HepG2 (cell line): Measurements from ENCODE around the gene CAPZA2. TPM values are rescaled to one million over a fixed set of nuclear protein-coding genes. Genes with fewer than 3 reads are reported as not detected.

Experiments
- NAIF1 ChIP-seq: sonication (generic); formaldehyde crosslinking; IDR thresholded peaks from 2 replicates; pipeline ENCODE4 v1.5.0; 2020; ENCODE audit warnings: mild to moderate bottlenecking, missing genetic modification reagents, borderline replicate concordance
- NKX3-1 ChIP-seq: sonication (generic); formaldehyde crosslinking; IDR thresholded peaks from 2 replicates; pipeline ENCODE4 v1.5.0; 2020; ENCODE audit warnings: missing genetic modification reagents
- RBM39 ChIP-seq: fragments of 200-400 bp; formaldehyde crosslinking; IDR thresholded peaks from one replicate; pipeline ENCODE4 v1.6.1; 2018; ENCODE audit warnings: antibody characterized with exemption, mild to moderate bottlenecking, low read depth, low read length; ENCODE audit not compliant: poor library complexity, severe bottlenecking
- REPIN1 ChIP-seq: sonication (generic); formaldehyde crosslinking; IDR thresholded peaks from 2 replicates; pipeline ENCODE4 v1.8.0; 2022; ENCODE audit warnings: missing genetic modification reagents, low read depth, mild to moderate bottlenecking, borderline replicate concordance
- SOX6 ChIP-seq, 2 experiments: fragments of 450-650 bp in 1 of 2; sonication (generic) in 1 of 2; formaldehyde crosslinking in 1 of 2; IDR thresholded peaks; 2 replicates each; pipeline versions ENCODE4 v1.4.0 to v1.6.1; 2017 to 2020; ENCODE audit warnings: antibody characterized with exemption in 1 of 2, mild to moderate bottlenecking in 1 of 2, missing genetic modification reagents in 1 of 2
- SP2 ChIP-seq: sonication (generic); formaldehyde crosslinking; IDR thresholded peaks from 2 replicates; pipeline ENCODE4 v1.5.1; 2020; ENCODE audit warnings: mild to moderate bottlenecking, missing genetic modification reagents
- ZIK1 ChIP-seq: sonication (generic); formaldehyde crosslinking; IDR thresholded peaks from 2 replicates; pipeline ENCODE4 v1.5.0; 2020; ENCODE audit warnings: mild to moderate bottlenecking, low read depth, missing genetic modification reagents, borderline replicate concordance
- polyA plus RNA-seq, 8 experiments: library from polyadenylated mRNA; depleted of rRNA in 3 of 8; stranded (reverse) in 7 of 8; unstranded in 1 of 8; fragments of >200 nt; fragmentation: Illumina TruSeq in 4 of 8; extraction: Trizol in 4 of 8; gene quantifications; 2 replicates each; pipeline versions ENCODE4 v1.2.1 to v1.2.3, GENCODE V29; 2011 to 2016; ENCODE audit warnings: low read depth in 4 of 8, missing spikeins in 1 of 8, mixed read lengths in 1 of 8; ENCODE audit not compliant: insufficient read depth in 1 of 8
- total RNA-seq, 5 experiments: library from RNA; depleted of rRNA; stranded (reverse); fragments of >200 nt; fragmentation: Illumina TruSeq; extraction: Trizol; gene quantifications; 2 replicates each; pipeline ENCODE4 v1.2.3, GENCODE V29; 2016; ENCODE audit warnings: low read depth in 1 of 5
- TF ChIP-seq, protein P1 (sequence below): IDR thresholded peaks from 2 replicates; pipeline ENCODE4 v1.6.1; 2012; ENCODE audit warnings: inconsistent platforms
- TF ChIP-seq, protein P2 (sequence below): IDR thresholded peaks from 2 replicates; pipeline ENCODE4 v1.4.0; 2020; ENCODE audit warnings: mild to moderate bottlenecking, missing genetic modification reagents
- TF ChIP-seq, protein P3 (sequence below): sonication (generic); formaldehyde crosslinking; conservative IDR thresholded peaks from 2 replicates; pipeline ENCODE4 v1.4.0; 2020; ENCODE audit warnings: mild to moderate bottlenecking, missing genetic modification reagents, moderate library complexity
- TF ChIP-seq, protein P4 (sequence below): sonication (generic); formaldehyde crosslinking; IDR thresholded peaks from 2 replicates; pipeline ENCODE4 v1.4.0; 2020; ENCODE audit warnings: mild to moderate bottlenecking, missing genetic modification reagents
- TF ChIP-seq, protein P5 (sequence below): sonication (generic); formaldehyde crosslinking; IDR thresholded peaks from 2 replicates; pipeline ENCODE4 v1.4.0; 2020; ENCODE audit warnings: missing genetic modification reagents, low read depth, mild to moderate bottlenecking, borderline replicate concordance
- TF ChIP-seq, protein P6 (sequence below): conservative IDR thresholded peaks from 2 replicates; pipeline ENCODE4 v1.6.1; 2018; ENCODE audit warnings: missing genetic modification reagents

Gene CAPZA2
- total and polyA plus RNA-seq, 2 of the 13 experiments (the other 11 are each of a cell fraction or from before 2014, with no cell fraction given) = 38.4 to 199 TPM

DNA sequence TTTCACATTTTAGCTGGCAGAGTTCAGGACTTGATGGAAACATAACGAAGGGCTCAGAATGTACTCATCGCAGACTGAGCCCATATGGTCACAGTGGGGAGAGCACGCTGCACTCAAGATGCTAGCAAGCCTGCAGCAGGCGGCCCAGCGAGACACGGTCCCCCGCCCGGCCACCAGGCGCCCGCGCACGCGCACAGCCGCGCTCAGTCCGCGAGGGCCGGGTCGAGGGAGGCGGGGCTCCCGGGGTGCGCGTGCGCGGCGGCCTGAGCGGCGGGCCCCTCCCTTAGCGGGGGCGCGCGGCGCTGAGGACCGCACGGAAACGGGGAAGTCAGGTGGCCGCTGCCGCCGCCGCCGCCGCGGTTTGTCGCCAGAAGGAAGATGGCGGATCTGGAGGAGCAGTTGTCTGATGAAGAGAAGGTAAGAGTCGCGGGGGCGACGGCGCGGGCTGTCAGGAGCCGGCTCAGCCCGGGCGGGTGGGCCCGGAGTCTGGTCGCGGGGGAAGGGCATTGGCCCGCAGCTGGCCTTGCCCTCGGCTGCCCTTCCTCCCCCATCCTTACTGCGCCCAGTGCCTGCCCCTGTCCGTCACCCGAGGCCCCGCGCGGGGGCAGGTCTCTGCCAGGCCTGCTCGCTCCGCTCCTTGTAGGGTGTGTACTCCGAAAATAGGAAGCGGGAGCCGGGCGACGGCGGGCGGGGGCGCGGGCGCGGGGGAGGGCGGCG, at the start of gene CAPZA2 (continued):
- TF ChIP-seq, protein P1, sequence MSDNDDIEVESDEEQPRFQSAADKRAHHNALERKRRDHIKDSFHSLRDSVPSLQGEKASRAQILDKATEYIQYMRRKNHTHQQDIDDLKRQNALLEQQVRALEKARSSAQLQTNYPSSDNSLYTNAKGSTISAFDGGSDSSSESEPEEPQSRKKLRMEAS = peak; percentile 86
- peak; percentile 62; the same call in 1 of the 2 replicates for TF ChIP-seq NKX3-1
- TF ChIP-seq, protein P2, sequence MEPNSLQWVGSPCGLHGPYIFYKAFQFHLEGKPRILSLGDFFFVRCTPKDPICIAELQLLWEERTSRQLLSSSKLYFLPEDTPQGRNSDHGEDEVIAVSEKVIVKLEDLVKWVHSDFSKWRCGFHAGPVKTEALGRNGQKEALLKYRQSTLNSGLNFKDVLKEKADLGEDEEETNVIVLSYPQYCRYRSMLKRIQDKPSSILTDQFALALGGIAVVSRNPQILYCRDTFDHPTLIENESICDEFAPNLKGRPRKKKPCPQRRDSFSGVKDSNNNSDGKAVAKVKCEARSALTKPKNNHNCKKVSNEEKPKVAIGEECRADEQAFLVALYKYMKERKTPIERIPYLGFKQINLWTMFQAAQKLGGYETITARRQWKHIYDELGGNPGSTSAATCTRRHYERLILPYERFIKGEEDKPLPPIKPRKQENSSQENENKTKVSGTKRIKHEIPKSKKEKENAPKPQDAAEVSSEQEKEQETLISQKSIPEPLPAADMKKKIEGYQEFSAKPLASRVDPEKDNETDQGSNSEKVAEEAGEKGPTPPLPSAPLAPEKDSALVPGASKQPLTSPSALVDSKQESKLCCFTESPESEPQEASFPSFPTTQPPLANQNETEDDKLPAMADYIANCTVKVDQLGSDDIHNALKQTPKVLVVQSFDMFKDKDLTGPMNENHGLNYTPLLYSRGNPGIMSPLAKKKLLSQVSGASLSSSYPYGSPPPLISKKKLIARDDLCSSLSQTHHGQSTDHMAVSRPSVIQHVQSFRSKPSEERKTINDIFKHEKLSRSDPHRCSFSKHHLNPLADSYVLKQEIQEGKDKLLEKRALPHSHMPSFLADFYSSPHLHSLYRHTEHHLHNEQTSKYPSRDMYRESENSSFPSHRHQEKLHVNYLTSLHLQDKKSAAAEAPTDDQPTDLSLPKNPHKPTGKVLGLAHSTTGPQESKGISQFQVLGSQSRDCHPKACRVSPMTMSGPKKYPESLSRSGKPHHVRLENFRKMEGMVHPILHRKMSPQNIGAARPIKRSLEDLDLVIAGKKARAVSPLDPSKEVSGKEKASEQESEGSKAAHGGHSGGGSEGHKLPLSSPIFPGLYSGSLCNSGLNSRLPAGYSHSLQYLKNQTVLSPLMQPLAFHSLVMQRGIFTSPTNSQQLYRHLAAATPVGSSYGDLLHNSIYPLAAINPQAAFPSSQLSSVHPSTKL (CRISPR knock-in tag) = peak; percentile 64
- TF ChIP-seq, protein P3, sequence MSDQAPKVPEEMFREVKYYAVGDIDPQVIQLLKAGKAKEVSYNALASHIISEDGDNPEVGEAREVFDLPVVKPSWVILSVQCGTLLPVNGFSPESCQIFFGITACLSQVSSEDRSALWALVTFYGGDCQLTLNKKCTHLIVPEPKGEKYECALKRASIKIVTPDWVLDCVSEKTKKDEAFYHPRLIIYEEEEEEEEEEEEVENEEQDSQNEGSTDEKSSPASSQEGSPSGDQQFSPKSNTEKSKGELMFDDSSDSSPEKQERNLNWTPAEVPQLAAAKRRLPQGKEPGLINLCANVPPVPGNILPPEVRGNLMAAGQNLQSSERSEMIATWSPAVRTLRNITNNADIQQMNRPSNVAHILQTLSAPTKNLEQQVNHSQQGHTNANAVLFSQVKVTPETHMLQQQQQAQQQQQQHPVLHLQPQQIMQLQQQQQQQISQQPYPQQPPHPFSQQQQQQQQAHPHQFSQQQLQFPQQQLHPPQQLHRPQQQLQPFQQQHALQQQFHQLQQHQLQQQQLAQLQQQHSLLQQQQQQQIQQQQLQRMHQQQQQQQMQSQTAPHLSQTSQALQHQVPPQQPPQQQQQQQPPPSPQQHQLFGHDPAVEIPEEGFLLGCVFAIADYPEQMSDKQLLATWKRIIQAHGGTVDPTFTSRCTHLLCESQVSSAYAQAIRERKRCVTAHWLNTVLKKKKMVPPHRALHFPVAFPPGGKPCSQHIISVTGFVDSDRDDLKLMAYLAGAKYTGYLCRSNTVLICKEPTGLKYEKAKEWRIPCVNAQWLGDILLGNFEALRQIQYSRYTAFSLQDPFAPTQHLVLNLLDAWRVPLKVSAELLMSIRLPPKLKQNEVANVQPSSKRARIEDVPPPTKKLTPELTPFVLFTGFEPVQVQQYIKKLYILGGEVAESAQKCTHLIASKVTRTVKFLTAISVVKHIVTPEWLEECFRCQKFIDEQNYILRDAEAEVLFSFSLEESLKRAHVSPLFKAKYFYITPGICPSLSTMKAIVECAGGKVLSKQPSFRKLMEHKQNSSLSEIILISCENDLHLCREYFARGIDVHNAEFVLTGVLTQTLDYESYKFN (CRISPR knock-in tag) = no peak; the same call in 1 of the 2 replicates
- TF ChIP-seq, protein P4, sequence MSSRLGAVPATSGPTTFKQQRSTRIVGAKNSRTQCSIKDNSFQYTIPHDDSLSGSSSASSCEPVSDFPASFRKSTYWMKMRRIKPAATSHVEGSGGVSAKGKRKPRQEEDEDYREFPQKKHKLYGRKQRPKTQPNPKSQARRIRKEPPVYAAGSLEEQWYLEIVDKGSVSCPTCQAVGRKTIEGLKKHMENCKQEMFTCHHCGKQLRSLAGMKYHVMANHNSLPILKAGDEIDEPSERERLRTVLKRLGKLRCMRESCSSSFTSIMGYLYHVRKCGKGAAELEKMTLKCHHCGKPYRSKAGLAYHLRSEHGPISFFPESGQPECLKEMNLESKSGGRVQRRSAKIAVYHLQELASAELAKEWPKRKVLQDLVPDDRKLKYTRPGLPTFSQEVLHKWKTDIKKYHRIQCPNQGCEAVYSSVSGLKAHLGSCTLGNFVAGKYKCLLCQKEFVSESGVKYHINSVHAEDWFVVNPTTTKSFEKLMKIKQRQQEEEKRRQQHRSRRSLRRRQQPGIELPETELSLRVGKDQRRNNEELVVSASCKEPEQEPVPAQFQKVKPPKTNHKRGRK (CRISPR knock-in tag) = no peak
- TF ChIP-seq RBM39 = peak; percentile 79
- TF ChIP-seq SOX6 (IDR thresholded peaks at IDR 0.05) = no peak
- TF ChIP-seq SOX6 (CRISPR knock-in tag; IDR thresholded peaks at IDR 0.05) = 0 out of 2 replicates have a peak, but pooled peaks have one; percentile 8
- TF ChIP-seq, protein P5, sequence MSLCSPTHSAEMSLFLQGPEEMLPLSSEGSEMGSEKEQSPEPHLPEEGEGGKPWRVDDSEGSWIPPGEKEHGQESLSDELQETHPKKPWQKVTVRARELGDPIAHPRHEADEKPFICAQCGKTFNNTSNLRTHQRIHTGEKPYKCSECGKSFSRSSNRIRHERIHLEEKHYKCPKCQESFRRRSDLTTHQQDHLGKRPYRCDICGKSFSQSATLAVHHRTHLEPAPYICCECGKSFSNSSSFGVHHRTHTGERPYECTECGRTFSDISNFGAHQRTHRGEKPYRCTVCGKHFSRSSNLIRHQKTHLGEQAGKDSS (CRISPR knock-in tag) = 0 out of 2 replicates have a peak, but pooled peaks have one; percentile 19
- no peak for TF ChIP-seq NAIF1
- no peak for TF ChIP-seq REPIN1 (CRISPR knock-in tag)
- peak; percentile 19; the same call in 1 of the 2 replicates for TF ChIP-seq SP2 (CRISPR knock-in tag)
- TF ChIP-seq ZIK1 (CRISPR knock-in tag) = peak; percentile 51; the same call in 1 of the 2 replicates
- TF ChIP-seq, protein P6, sequence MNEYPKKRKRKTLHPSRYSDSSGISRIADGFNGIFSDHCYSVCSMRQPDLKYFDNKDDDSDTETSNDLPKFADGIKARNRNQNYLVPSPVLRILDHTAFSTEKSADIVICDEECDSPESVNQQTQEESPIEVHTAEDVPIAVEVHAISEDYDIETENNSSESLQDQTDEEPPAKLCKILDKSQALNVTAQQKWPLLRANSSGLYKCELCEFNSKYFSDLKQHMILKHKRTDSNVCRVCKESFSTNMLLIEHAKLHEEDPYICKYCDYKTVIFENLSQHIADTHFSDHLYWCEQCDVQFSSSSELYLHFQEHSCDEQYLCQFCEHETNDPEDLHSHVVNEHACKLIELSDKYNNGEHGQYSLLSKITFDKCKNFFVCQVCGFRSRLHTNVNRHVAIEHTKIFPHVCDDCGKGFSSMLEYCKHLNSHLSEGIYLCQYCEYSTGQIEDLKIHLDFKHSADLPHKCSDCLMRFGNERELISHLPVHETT (CRISPR knock-in tag) = peak; percentile 68
